B cell (primary cell): ENCODE data around the gene SYNC. TPM values are rescaled to one million over a fixed set of nuclear protein-coding genes. Genes with fewer than 3 reads are reported as not detected.

Experiments used
- ATAC-seq: fragments of 200-7000 bp; cut with Tn5 transposase; one replicate; pipeline ENCODE4 v1.10.0; 2021; ENCODE audit warnings: low read depth, mild to moderate bottlenecking, moderate number of reproducible peaks, moderate library complexity
- CTCF ChIA-PET: fragments of 350-600 bp; sonication (Branson Sonifier 250); formaldehyde crosslinking; loops from one replicate; lab custom pipeline; 2021; ENCODE audit warnings: antibody characterized with exemption, inconsistent platforms; lab: Charles Lee
- POLR2A ChIA-PET: fragments of 350-600 bp; sonication (Branson Sonifier 250); formaldehyde crosslinking; loops from one replicate; lab custom pipeline; 2021; ENCODE audit warnings: antibody characterized with exemption; lab: Charles Lee
- DNase-seq: peaks from one replicate; pipeline ENCODE4 v3.0.0; 2013
- H2AFZ ChIP-seq: 2 replicates; pipeline ENCODE4 v1.6.1; 2012; ENCODE audit warnings: mild to moderate bottlenecking, low read depth, low read length; ENCODE audit not compliant: insufficient read depth, poor library complexity, severe bottlenecking
- H3K27ac ChIP-seq, 2 donors: 1 replicate in 1 of 2; 2 replicates in 1 of 2; pipeline ENCODE4 v1.5.1; 2012 to 2013; ENCODE audit warnings: low read length in 2 of 2, mild to moderate bottlenecking in 2 of 2, moderate library complexity in 1 of 2
- H3K27me3 ChIP-seq, 4 experiments: fragments of 200-600 bp in 1 of 4; sonication (generic) in 1 of 4; replicated peaks in 1 of 4; 1 replicate in 2 of 4; 2 replicates in 2 of 4; pipeline versions ENCODE4 v1.6.1 to v1.7.0; 2013 to 2016; ENCODE audit warnings: low read length in 3 of 4, mild to moderate bottlenecking in 2 of 4, mixed read lengths in 1 of 4, moderate library complexity in 1 of 4; ENCODE audit not compliant: insufficient read depth in 4 of 4, control insufficient read depth in 3 of 4; ENCODE audit errors: control extremely low read depth in 1 of 4
- H3K36me3 ChIP-seq, 2 experiments: replicated peaks in 1 of 2; 1 replicate in 1 of 2; 2 replicates in 1 of 2; pipeline versions ENCODE4 v1.6.1 to v1.7.1; 2013; ENCODE audit warnings: low read length in 1 of 2; ENCODE audit not compliant: insufficient read depth in 2 of 2, control insufficient read depth in 1 of 2; ENCODE audit errors: control extremely low read depth in 1 of 2, extremely low read depth in 1 of 2
- H3K4me1 ChIP-seq, 2 donors: fragments of 200-600 bp in 1 of 2; sonication (generic) in 1 of 2; 1 replicate in 1 of 2; 2 replicates in 1 of 2; pipeline versions ENCODE4 v1.5.1 to v1.6.1; 2013 to 2017; ENCODE audit warnings: low read length in 2 of 2; ENCODE audit not compliant: control insufficient read depth in 2 of 2, insufficient read depth in 2 of 2
- H3K4me2 ChIP-seq: replicated peaks from 2 replicates; pipeline ENCODE3; 2012; ENCODE audit warnings: mild to moderate bottlenecking, low read depth, low read length; ENCODE audit not compliant: poor library complexity, severe bottlenecking
- H3K4me3 ChIP-seq, 5 experiments: fragments of 200-600 bp in 1 of 5; sonication (generic) in 1 of 5; 1 replicate in 3 of 5; 2 replicates in 2 of 5; pipeline versions ENCODE4 v1.5.1 to v1.7.0; 2011 to 2016; ENCODE audit warnings: low read length in 4 of 5, mild to moderate bottlenecking in 4 of 5, low read depth in 2 of 5, control low read depth in 1 of 5, moderate library complexity in 1 of 5; ENCODE audit not compliant: insufficient read depth in 1 of 5; ENCODE audit errors: control extremely low read depth in 1 of 5, extremely low read depth in 1 of 5
- H3K79me2 ChIP-seq: fragments of 200-600 bp; sonication (generic); one replicate; pipeline ENCODE4 v1.6.0; 2016; ENCODE audit warnings: low read length; ENCODE audit not compliant: control insufficient read depth, insufficient read depth
- H3K9ac ChIP-seq: fragments of 200-600 bp; sonication (generic); 2 replicates; pipeline ENCODE4 v1.6.1; 2017; ENCODE audit warnings: mild to moderate bottlenecking, low read length, moderate library complexity
- H3K9me3 ChIP-seq, 3 donors: one replicate each; pipeline versions ENCODE4 v1.6.1 to v1.7.1; 2013; ENCODE audit warnings: low read length in 2 of 3; ENCODE audit not compliant: control insufficient read depth in 2 of 3, insufficient read depth in 1 of 3; ENCODE audit errors: control extremely low read depth in 1 of 3
- H4K20me1 ChIP-seq: 2 replicates; pipeline ENCODE4 v1.6.0; 2012; ENCODE audit warnings: mild to moderate bottlenecking, low read length; ENCODE audit not compliant: insufficient read depth, control insufficient read depth, poor library complexity, severe bottlenecking
- H3K27ac Mint-ChIP-seq: one replicate; pipeline ENCODE4 v1.8.0; 2021; ENCODE audit warnings: mixed read lengths
- H3K27me3 Mint-ChIP-seq: one replicate; pipeline ENCODE4 v1.8.0; 2021; ENCODE audit warnings: mixed read lengths
- H3K4me1 Mint-ChIP-seq: one replicate; pipeline ENCODE4 v1.8.0; 2021; ENCODE audit warnings: mixed read lengths
- H3K4me3 Mint-ChIP-seq: one replicate; pipeline ENCODE4 v1.8.0; 2021; ENCODE audit warnings: mixed read lengths
- H3K9me3 Mint-ChIP-seq: one replicate; pipeline ENCODE4 v1.8.0; 2022; ENCODE audit warnings: mixed read lengths; ENCODE audit not compliant: insufficient read depth
- CTCF ChIP-seq: fragments of 200-600 bp; IDR thresholded peaks from one replicate; pipeline ENCODE4 v1.8.0; 2022; ENCODE audit warnings: antibody characterized with exemption, mild to moderate bottlenecking
- EZH2 ChIP-seq: IDR thresholded peaks from 2 replicates; pipeline ENCODE4 v1.6.1; 2012; ENCODE audit warnings: borderline replicate concordance, low read depth, mild to moderate bottlenecking, moderate library complexity, low read length; ENCODE audit not compliant: insufficient read depth, poor library complexity, severe bottlenecking
- WGBS: methylation state at CpG from one replicate; pipeline ENCODE4 v1.1.5; 2013; ENCODE audit warnings: missing lambda C conversion rate; ENCODE audit not compliant: insufficient coverage; 5-methylcytosine and 5-hydroxymethylcytosine counted together
- intact Hi-C: fragments of 100-400 bp; cut with micrococcal nuclease; formaldehyde crosslinking; loops from one replicate; pipeline ENCODE4 v1.10.0; 2022
- polyA plus RNA-seq: library from polyadenylated mRNA; depleted of rRNA; stranded (reverse); fragments of >200 nt; gene quantifications from 2 replicates; pipeline ENCODE4 v1.2.3, GENCODE V29; 2012
- total RNA-seq, 2 donors: library from RNA; stranded (reverse); fragments of 120-200 nt in 1 of 2; gene quantifications; 1 replicate in 1 of 2; 2 replicates in 1 of 2; pipeline versions ENCODE4 v1.2.3 to v1.2.4, GENCODE V29; 2013 to 2022

Gene SYNC
- total and polyA plus RNA-seq, 2 donors (not counting 1 experiment from before 2014, with no cell fraction given): not detected

- Histone ChIP-seq H3K27ac (no peak overlapping the region), H3K36me3 (no peaks in the 10 kb centered on the region), H3K9me3 (peaks cover 0 to 19% (median 0%) of the 10 kb centered on the region in 3 donors), H3K4me3 (peak overlapping the region in 2 of 5 experiments; percentile 32 to 39), H3K4me2 (peak overlapping the region; percentile 85), H3K9ac (peak overlapping the region; percentile 37), H2AFZ (peak overlapping the region; percentile 46), H3K79me2 (no peaks in the 10 kb centered on the region), H4K20me1 (no peaks in the 10 kb centered on the region), H3K4me1 (peaks cover 10 to 18% of the 10 kb centered on the region in 2 donors), H3K27me3 (peaks cover 0 to 34% (median 20%) of the 10 kb centered on the region in 4 experiments)
- ChIA-PET CTCF (interaction anchor here (1.3 kb wide), 1 partner anchor 191 kb away, joined by 3 read pairs; no protein-coding TSS in a partner anchor), POLR2A (no interaction called here)
- no peak overlapping the region for H3K27ac Mint-ChIP-seq
- H3K9me3 Mint-ChIP-seq: no peaks in the 10 kb centered on the region
- 16% methylated on average over 22 of the region's 28 CpGs for WGBS
- TF ChIP-seq CTCF: no peak
- intact Hi-C loops: no loop called here
- peak overlapping the region; percentile 69 for H3K4me3 Mint-ChIP-seq
- no peak for ATAC-seq
- peaks cover 2% of the 10 kb centered on the region for H3K4me1 Mint-ChIP-seq
- no peak for DNase-seq
- H3K27me3 Mint-ChIP-seq: peaks cover 25% of the 10 kb centered on the region
These were observed 39.8 kb upstream of the SYNC start for GRCh38 chr1:32742199-32742947.

DNA sequence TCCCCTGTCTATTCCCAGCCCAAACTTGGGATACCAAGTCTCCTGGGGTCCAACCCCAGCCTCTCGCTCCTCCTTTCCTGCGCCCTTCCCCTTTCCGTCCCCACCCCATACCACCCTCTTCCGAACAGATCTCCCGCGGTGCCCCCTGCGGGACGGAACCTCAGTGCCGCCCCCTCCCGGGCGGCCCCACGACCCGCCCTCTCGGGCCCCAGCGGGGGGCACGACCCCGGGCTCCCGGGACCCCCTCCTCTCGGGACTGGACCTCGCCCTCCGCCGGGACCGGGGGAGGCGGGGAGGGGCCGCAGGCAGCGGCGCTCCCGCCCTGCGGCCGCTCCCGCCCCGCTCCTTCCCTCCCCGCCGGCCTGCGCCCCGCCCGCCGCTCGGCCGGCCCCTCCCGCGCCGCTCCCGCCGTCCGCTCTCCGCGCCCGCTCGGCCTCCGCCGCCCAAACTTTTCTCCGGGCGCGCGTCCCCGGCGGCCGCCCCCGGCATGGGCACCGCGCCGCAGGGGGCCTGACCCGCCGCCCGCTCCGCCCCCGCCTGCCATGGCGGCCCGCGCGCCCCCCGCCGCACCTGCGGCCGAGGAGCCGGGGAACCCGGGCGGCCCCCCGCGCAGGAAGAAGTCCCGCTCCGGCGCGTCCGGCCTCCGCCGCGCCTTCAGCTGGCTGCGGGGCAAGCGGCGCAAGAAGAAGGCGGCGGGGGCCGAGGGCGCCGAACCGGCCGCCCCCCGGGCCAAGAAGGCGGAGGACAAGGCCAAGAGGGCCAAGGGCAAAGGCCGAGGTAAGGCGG is 39.0 kb upstream of the SYNC start:
- DNase-seq (no peak), ATAC-seq (peak; percentile 24)
- H3K4me1 Mint-ChIP-seq: peaks cover 2% of the 10 kb centered on the region
- no peaks in the 10 kb centered on the region for H3K9me3 Mint-ChIP-seq
- Histone ChIP-seq H3K4me3 (peak overlapping the region in 3 of 5 experiments; percentile 39 to 47 (median 46)), H3K27me3 (peaks cover 0 to 34% (median 20%) of the 10 kb centered on the region in 4 experiments), H3K27ac (no peak overlapping the region), H4K20me1 (no peaks in the 10 kb centered on the region), H3K79me2 (no peaks in the 10 kb centered on the region), H3K36me3 (no peaks in the 10 kb centered on the region), H3K4me2 (peak overlapping the region; percentile 85), H2AFZ (peak overlapping the region; percentile 46), H3K9ac (peak overlapping the region; percentile 49), H3K4me1 (peaks cover 10 to 18% of the 10 kb centered on the region in 2 donors), H3K9me3 (peaks cover 0 to 19% (median 0%) of the 10 kb centered on the region in 3 donors)
- no peak overlapping the region for H3K27ac Mint-ChIP-seq
- WGBS: 1% methylated on average over 103 of the region's 103 CpGs
- intact Hi-C loops: no loop called here
- H3K27me3 Mint-ChIP-seq: peaks cover 23% of the 10 kb centered on the region
- H3K4me3 Mint-ChIP-seq: peak overlapping the region; percentile 80
- ChIA-PET CTCF (interaction anchor here (1.3 kb wide), 1 partner anchor 191 kb away, joined by 3 read pairs; no protein-coding TSS in a partner anchor), POLR2A (no interaction called here)
- no peak for TF ChIP-seq CTCF
- no peak for TF ChIP-seq EZH2
